Prostate gland (tissue), 2 donors: ENCODE data around the gene EIF2AK2.

Source experiments
- POLR2A ChIP-seq: fragments of 450-650 bp; IDR thresholded peaks from one replicate; pipeline ENCODE4 v1.6.1; 2016; ENCODE audit warnings: antibody characterized with exemption, mild to moderate bottlenecking
- POLR2AphosphoS5 ChIP-seq: sonication (generic); formaldehyde crosslinking; IDR thresholded peaks from one replicate; pipeline ENCODE4 v1.6.1; 2017; ENCODE audit warnings: antibody characterized with exemption
- TF ChIP-seq, protein P1 (sequence below), 4 experiments: fragments of 200-600 bp in 2 of 4; fragments of 450-650 bp in 2 of 4; sonication (generic) in 2 of 4; IDR thresholded peaks; 1 replicate in 3 of 4; 2 replicates in 1 of 4; pipeline ENCODE4 v1.5.1; 2016 to 2019; ENCODE audit warnings: antibody characterized with exemption in 4 of 4, mild to moderate bottlenecking in 2 of 4, moderate library complexity in 2 of 4

DNA sequence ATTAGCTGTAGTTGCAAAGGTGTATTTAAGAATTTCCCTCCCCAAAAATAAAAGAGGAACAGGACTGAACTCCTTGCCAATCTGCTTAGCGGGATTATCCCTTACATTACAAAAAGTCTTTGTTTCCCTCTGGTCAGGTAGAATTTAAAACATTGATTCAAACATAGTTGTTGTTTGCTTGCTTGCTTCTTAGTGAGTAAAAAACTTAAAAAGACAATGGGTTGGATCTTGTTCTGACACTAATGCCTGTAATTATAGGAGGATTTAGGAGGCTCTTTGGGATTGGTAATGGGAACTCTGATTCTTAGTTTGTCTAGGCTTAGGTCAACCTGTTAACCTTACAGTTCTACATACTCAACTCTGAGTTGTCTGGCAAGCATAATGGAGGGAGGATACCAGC, 35.8 kb upstream of the EIF2AK2 start:
- TF ChIP-seq, protein P1, sequence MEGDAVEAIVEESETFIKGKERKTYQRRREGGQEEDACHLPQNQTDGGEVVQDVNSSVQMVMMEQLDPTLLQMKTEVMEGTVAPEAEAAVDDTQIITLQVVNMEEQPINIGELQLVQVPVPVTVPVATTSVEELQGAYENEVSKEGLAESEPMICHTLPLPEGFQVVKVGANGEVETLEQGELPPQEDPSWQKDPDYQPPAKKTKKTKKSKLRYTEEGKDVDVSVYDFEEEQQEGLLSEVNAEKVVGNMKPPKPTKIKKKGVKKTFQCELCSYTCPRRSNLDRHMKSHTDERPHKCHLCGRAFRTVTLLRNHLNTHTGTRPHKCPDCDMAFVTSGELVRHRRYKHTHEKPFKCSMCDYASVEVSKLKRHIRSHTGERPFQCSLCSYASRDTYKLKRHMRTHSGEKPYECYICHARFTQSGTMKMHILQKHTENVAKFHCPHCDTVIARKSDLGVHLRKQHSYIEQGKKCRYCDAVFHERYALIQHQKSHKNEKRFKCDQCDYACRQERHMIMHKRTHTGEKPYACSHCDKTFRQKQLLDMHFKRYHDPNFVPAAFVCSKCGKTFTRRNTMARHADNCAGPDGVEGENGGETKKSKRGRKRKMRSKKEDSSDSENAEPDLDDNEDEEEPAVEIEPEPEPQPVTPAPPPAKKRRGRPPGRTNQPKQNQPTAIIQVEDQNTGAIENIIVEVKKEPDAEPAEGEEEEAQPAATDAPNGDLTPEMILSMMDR (IDR thresholded peaks at IDR 0.05) = no peak
- TF ChIP-seq POLR2A = no peak
- no peak for TF ChIP-seq POLR2AphosphoS5
